ENCODE results near the gene LIME1. TPM values are rescaled to one million over a fixed set of nuclear protein-coding genes. Genes with fewer than 3 reads are reported as not detected.
A peak's percentile ranks its signal among the peaks of the same experiment; 100 is the strongest.

LIME1 gene
- total and polyA plus RNA-seq, 2 experiments from 2014 or later: 17.4 to 19.2 TPM

DNA sequence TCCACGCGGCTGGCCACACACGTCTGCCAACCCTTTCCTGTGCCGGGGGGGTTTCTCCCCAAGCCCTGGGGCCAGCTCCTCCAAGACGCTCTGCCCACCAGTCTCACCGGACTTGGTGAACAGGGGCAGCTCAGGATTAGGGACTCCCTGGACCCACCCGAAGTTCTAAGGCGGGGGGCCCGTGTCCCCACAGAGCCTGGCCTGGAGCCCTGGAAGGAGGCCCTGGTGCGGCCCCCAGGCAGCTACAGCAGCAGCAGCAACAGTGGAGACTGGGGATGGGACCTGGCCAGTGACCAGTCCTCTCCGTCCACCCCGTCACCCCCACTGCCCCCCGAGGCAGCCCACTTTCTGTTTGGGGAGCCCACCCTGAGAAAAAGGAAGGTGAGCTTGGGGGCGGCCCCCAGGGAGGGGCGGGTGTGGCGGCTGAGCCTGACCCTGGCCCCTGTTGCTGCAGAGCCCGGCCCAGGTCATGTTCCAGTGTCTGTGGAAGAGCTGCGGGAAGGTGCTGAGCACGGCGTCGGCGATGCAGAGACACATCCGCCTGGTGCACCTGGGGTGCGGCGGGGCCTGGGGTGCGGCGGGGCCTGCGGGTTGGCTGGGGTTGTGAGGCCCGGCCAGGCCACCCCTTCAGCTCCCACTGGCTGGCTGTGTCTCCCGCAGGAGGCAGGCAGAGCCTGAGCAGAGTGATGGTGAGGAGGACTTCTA, 5.4 kb downstream of the LIME1 start:
- Histone ChIP-seq H3K27me3 (no peaks in the 10 kb centered on the region), H3K4me1 (ENCODE audit: low read depth) (peaks cover 19% of the 10 kb centered on the region), H3K4me3 (peak overlapping the region; percentile 67), H3K36me3 (peaks cover 30% of the 10 kb centered on the region), H3K27ac (peak overlapping the region; percentile 64), H3K9me3 (ENCODE audit: low read depth) (no peaks in the 10 kb centered on the region)
- TF ChIP-seq, protein P1, sequence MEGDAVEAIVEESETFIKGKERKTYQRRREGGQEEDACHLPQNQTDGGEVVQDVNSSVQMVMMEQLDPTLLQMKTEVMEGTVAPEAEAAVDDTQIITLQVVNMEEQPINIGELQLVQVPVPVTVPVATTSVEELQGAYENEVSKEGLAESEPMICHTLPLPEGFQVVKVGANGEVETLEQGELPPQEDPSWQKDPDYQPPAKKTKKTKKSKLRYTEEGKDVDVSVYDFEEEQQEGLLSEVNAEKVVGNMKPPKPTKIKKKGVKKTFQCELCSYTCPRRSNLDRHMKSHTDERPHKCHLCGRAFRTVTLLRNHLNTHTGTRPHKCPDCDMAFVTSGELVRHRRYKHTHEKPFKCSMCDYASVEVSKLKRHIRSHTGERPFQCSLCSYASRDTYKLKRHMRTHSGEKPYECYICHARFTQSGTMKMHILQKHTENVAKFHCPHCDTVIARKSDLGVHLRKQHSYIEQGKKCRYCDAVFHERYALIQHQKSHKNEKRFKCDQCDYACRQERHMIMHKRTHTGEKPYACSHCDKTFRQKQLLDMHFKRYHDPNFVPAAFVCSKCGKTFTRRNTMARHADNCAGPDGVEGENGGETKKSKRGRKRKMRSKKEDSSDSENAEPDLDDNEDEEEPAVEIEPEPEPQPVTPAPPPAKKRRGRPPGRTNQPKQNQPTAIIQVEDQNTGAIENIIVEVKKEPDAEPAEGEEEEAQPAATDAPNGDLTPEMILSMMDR (IDR thresholded peaks at IDR 0.05; ENCODE audit: low read depth, low read length): no peak
- no peak for DNase-seq (ENCODE audit: low read depth in 1 of 2, low spot score in 1 of 2)

DNA sequence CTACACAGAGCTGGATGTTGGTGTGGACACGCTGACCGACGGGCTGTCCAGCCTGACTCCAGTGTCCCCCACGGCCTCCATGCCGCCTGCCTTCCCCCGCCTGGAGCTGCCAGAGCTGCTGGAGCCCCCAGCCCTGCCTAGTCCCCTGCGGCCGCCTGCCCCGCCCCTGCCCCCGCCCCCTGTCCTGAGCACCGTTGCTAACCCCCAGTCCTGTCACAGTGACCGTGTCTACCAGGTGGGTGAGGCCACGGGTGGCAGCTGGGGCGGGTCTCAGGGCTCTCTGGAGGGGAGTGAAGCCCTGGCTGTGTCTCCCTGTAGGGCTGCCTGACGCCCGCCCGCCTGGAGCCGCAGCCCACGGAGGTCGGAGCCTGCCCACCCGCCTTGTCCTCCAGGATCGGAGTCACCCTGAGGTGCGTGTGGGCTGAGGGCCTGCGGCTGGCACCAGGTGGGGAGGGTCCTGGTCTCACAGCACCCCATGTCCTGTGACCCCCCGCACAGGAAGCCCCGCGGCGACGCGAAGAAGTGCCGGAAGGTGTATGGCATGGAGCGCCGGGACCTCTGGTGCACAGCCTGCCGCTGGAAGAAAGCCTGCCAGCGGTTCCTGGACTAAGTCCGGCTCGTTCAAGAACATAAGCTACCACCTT, 6.0 kb downstream of the LIME1 start:
- Histone ChIP-seq H3K9me3 (ENCODE audit: low read depth) (no peaks in the 10 kb centered on the region), H3K36me3 (peaks cover 30% of the 10 kb centered on the region), H3K4me1 (ENCODE audit: low read depth) (peaks cover 19% of the 10 kb centered on the region), H3K4me3 (no peak overlapping the region), H3K27me3 (no peaks in the 10 kb centered on the region), H3K27ac (peak overlapping the region; percentile 64)
- TF ChIP-seq, protein P1 (IDR thresholded peaks at IDR 0.05; ENCODE audit: low read depth, low read length): no peak
- DNase-seq (ENCODE audit: low read depth in 1 of 2, low spot score in 1 of 2): no peak

DNA sequence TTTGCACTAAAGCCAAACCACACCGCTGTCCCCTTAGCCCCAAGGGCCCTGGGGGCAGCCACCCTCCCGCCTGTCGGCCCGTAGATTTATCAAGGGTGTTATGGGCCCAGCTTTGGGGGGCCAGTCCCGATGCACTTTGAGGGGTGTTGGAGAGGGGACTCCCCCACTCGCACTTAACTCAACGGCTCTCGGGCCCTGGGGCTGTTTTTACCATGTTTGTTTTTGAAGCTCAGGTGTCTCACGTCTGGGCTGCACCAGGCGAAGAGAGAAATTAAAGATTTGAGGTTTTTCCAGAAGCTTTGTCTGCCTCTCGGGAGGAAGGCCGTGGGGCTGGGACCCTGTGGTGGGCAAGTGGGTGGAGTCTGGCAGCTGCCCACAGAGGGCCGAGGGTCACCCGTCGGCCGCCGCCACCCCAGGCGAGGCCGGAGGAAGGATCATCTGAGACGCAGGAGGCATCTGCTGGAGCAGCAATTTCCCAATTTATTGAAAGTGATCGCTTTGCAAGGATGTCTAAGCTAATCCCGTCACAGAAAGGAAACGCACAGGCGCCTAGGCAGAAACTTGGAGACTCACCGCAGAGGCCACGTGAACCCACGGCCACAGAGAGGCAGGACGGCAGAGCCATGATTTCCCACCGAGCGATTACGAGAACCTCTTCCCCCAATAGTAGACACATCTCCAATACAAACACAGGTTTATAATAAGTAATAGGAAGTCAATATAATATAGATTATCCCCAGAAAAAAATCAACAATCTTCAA, 6.9 kb downstream of the LIME1 start:
- H3K9me3 ChIP-seq (ENCODE audit: low read depth): no peaks in the 10 kb centered on the region
- H3K4me3 ChIP-seq: no peak overlapping the region
- no peak for DNase-seq (ENCODE audit: low read depth in 1 of 2, low spot score in 1 of 2)
- peak overlapping the region; percentile 64 for H3K27ac ChIP-seq
- H3K27me3 ChIP-seq: no peaks in the 10 kb centered on the region
- H3K36me3 ChIP-seq: peaks cover 30% of the 10 kb centered on the region
- TF ChIP-seq, protein P1 (IDR thresholded peaks at IDR 0.05; ENCODE audit: low read depth, low read length): no peak
- peaks cover 18% of the 10 kb centered on the region for H3K4me1 ChIP-seq (ENCODE audit: low read depth)

DNA sequence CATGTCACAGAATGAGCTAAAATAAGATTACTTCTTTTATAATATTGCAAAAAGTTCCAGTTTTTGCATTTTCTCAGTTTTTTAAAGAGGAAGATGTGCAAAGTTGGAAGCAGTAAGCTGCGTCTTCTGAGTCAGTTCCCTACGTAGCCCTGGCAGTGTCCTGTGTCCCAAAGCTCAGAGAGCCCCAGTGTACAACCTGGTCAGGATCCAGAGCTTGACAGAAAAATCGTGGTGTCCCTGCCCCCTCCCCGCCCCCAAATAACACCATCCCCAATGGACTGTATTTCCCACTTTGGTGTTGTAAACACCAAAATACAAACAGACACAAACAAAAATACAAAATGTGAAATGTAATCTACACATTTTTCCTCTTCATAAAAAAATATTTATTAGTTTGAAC, 7.7 kb downstream of the LIME1 start:
- TF ChIP-seq, protein P1 (IDR thresholded peaks at IDR 0.05; ENCODE audit: low read depth, low read length): no peak
- Histone ChIP-seq H3K27me3 (no peaks in the 10 kb centered on the region), H3K9me3 (ENCODE audit: low read depth) (no peaks in the 10 kb centered on the region), H3K4me1 (ENCODE audit: low read depth) (peaks cover 13% of the 10 kb centered on the region), H3K4me3 (no peak overlapping the region), H3K27ac (peak overlapping the region; percentile 43), H3K36me3 (peaks cover 30% of the 10 kb centered on the region)
- no peak for DNase-seq (ENCODE audit: low read depth in 1 of 2, low spot score in 1 of 2)

DNA sequence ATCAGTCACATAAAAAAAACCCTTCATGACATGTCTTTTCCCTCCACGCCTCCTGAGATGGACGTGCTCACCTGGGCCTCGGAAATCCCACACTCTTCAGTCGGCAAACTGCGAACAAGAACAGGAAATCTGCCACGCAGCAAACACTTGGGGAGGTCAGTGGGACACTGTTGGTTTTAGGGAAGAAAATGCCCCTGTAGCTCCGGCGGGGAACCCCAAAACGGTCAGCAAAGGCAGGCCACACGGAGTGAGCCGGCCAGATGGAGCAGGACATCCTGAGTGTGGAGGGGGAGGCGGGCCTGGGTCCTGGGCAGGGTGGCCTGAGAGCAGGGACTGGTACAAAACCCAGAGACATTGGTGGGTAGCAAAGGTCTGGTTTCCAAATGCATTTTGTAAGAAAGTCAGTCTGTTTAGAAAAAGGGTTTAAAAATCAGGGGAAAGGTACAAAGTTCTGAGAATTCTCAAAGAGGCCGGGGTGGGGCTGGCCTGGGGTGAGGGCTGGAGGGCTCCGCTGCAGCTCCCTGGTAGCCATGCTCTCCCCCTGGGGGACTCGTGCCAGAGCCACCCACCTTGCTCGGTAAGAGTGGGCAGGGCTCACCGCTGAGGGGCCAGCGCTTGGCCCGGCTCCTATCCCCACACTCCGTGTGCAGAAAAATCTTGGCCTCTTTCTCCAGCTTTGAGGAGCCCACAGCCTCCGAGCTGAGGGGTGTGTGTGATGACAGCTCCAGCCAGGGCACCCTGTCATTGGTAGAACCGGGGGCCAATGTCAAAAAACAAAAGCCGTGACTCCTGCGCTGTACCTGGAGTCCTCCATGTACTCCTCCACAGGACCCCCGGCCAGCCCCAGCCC, 8.3 kb downstream of the LIME1 start:
- H3K4me3 ChIP-seq: no peak overlapping the region
- peak overlapping the region; percentile 43 for H3K27ac ChIP-seq
- H3K36me3 ChIP-seq: peaks cover 30% of the 10 kb centered on the region
- DNase-seq (ENCODE audit: low read depth in 1 of 2, low spot score in 1 of 2): no peak
- TF ChIP-seq, protein P1 (IDR thresholded peaks at IDR 0.05; ENCODE audit: low read depth, low read length): no peak
- no peaks in the 10 kb centered on the region for H3K9me3 ChIP-seq (ENCODE audit: low read depth)
- H3K4me1 ChIP-seq (ENCODE audit: low read depth): peaks cover 13% of the 10 kb centered on the region
- no peaks in the 10 kb centered on the region for H3K27me3 ChIP-seq
